ENCODE data around the gene MCOLN1. TPM values are rescaled to one million over a fixed set of nuclear protein-coding genes. Genes with fewer than 3 reads are reported as not detected.

Gene MCOLN1
- polyA plus RNA-seq, 4 donors: 17.6 to 21.1 (median 18.8) TPM

GRCh38 chr19:7492558-7492957 lies 29.9 kb upstream of the MCOLN1 start:
- H3K27me3 ChIP-seq (ENCODE audit: control insufficient read depth in 3 of 3, insufficient read depth in 3 of 3, low read length in 3 of 3): no peaks in the 10 kb centered on the region
- no peak for DNase-seq
- FAIRE-seq: no peak
- H3K36me3 ChIP-seq (ENCODE audit: control insufficient read depth in 3 of 3, insufficient read depth in 2 of 3, low read depth in 1 of 3, low read length in 3 of 3): peaks cover 0 to 2% (median 0%) of the 10 kb centered on the region in 3 donors
- no peak overlapping the region for H3K4me3 ChIP-seq (ENCODE audit: low read depth in 1 of 3, low read length in 3 of 3)
- H3K9me3 ChIP-seq (ENCODE audit: control insufficient read depth in 2 of 2, insufficient read depth in 1 of 2, low read depth in 1 of 2, low read length in 1 of 2): no peaks in the 10 kb centered on the region
- H3K27ac ChIP-seq (ENCODE audit: low read depth in 1 of 3, low read length in 2 of 3): peak overlapping the region in 1 of 3 donors; percentile 45
- H3K4me1 ChIP-seq (ENCODE audit: control insufficient read depth in 3 of 3, insufficient read depth in 2 of 3, low read depth in 1 of 3, low read length in 2 of 3): peaks cover 0 to 17% (median 3%) of the 10 kb centered on the region in 3 donors
- 77 to 81% (median 78%) methylated on average over 9 to 11 of the region's 11 CpGs for WGBS, 3 donors

- H3K4me1 ChIP-seq (ENCODE audit: control insufficient read depth in 3 of 3, insufficient read depth in 2 of 3, low read depth in 1 of 3, low read length in 2 of 3): peaks cover 0 to 6% (median 0%) of the 10 kb centered on the region in 3 donors
- H3K9me3 ChIP-seq (ENCODE audit: control insufficient read depth in 2 of 2, insufficient read depth in 1 of 2, low read depth in 1 of 2, low read length in 1 of 2): no peaks in the 10 kb centered on the region
- WGBS, 3 donors: 46 to 70% (median 61%) methylated on average over 13 of the region's 13 CpGs
- peak overlapping the region in 2 of 3 donors; percentile 56 to 67 for H3K27ac ChIP-seq (ENCODE audit: low read depth in 1 of 3, low read length in 2 of 3)
- peaks cover 0 to 2% (median 0%) of the 10 kb centered on the region in 3 donors for H3K36me3 ChIP-seq (ENCODE audit: control insufficient read depth in 3 of 3, insufficient read depth in 2 of 3, low read depth in 1 of 3, low read length in 3 of 3)
- DNase-seq: peak in 1 of 2 donors; percentile 38
- H3K27me3 ChIP-seq (ENCODE audit: control insufficient read depth in 3 of 3, insufficient read depth in 3 of 3, low read length in 3 of 3): no peaks in the 10 kb centered on the region
- FAIRE-seq: no peak
- H3K4me3 ChIP-seq (ENCODE audit: low read depth in 1 of 3, low read length in 3 of 3): no peak overlapping the region
Measured at GRCh38 chr19:7494416-7495098, 27.9 kb upstream of the MCOLN1 start.

- Histone ChIP-seq H3K4me3 (ENCODE audit: low read depth in 1 of 3, low read length in 3 of 3) (no peak overlapping the region), H3K27me3 (ENCODE audit: control insufficient read depth in 3 of 3, insufficient read depth in 3 of 3, low read length in 3 of 3) (peaks cover 0 to 3% (median 0%) of the 10 kb centered on the region in 3 donors), H3K9me3 (ENCODE audit: control insufficient read depth in 2 of 2, insufficient read depth in 1 of 2, low read depth in 1 of 2, low read length in 1 of 2) (no peaks in the 10 kb centered on the region), H3K27ac (ENCODE audit: low read depth in 1 of 3, low read length in 2 of 3) (no peak overlapping the region), H3K4me1 (ENCODE audit: control insufficient read depth in 3 of 3, insufficient read depth in 2 of 3, low read depth in 1 of 3, low read length in 2 of 3) (peaks cover 0 to 3% (median 0%) of the 10 kb centered on the region in 3 donors), H3K36me3 (ENCODE audit: control insufficient read depth in 3 of 3, insufficient read depth in 2 of 3, low read depth in 1 of 3, low read length in 3 of 3) (no peaks in the 10 kb centered on the region)
- no peak for FAIRE-seq
- 51 to 56% (median 51%) methylated on average over 7 of the region's 7 CpGs for WGBS, 3 donors
- DNase-seq: peak in 1 of 2 donors; percentile 36
Measured at GRCh38 chr19:7497292-7497691, 25.1 kb upstream of the MCOLN1 start.

GRCh38 chr19:7500811-7501450 lies 21.5 kb upstream of the MCOLN1 start:
- H3K4me3 ChIP-seq (ENCODE audit: low read depth in 1 of 3, low read length in 3 of 3): peak overlapping the region in 2 of 3 donors; percentile 31 to 34
- no peaks in the 10 kb centered on the region for H3K36me3 ChIP-seq (ENCODE audit: control insufficient read depth in 3 of 3, insufficient read depth in 2 of 3, low read depth in 1 of 3, low read length in 3 of 3)
- WGBS, 3 donors: 2 to 5% (median 3%) methylated on average over 68 to 93 of the region's 93 CpGs
- H3K4me1 ChIP-seq (ENCODE audit: control insufficient read depth in 3 of 3, insufficient read depth in 2 of 3, low read depth in 1 of 3, low read length in 2 of 3): peaks cover 0 to 12% (median 0%) of the 10 kb centered on the region in 3 donors
- FAIRE-seq (no peak), DNase-seq (peak; percentile 88 to 90)
- H3K27me3 ChIP-seq (ENCODE audit: control insufficient read depth in 3 of 3, insufficient read depth in 3 of 3, low read length in 3 of 3): peaks cover 0 to 3% (median 2%) of the 10 kb centered on the region in 3 donors
- H3K27ac ChIP-seq (ENCODE audit: low read depth in 1 of 3, low read length in 2 of 3): no peak overlapping the region
- H3K9me3 ChIP-seq (ENCODE audit: control insufficient read depth in 2 of 2, insufficient read depth in 1 of 2, low read depth in 1 of 2, low read length in 1 of 2): no peaks in the 10 kb centered on the region

- Histone ChIP-seq H3K36me3 (ENCODE audit: control insufficient read depth in 3 of 3, insufficient read depth in 2 of 3, low read depth in 1 of 3, low read length in 3 of 3) (no peaks in the 10 kb centered on the region), H3K4me1 (ENCODE audit: control insufficient read depth in 3 of 3, insufficient read depth in 2 of 3, low read depth in 1 of 3, low read length in 2 of 3) (peaks cover 0 to 12% (median 3%) of the 10 kb centered on the region in 3 donors), H3K9me3 (ENCODE audit: control insufficient read depth in 2 of 2, insufficient read depth in 1 of 2, low read depth in 1 of 2, low read length in 1 of 2) (no peaks in the 10 kb centered on the region), H3K27me3 (ENCODE audit: control insufficient read depth in 3 of 3, insufficient read depth in 3 of 3, low read length in 3 of 3) (peaks cover 0 to 3% (median 2%) of the 10 kb centered on the region in 3 donors), H3K27ac (ENCODE audit: low read depth in 1 of 3, low read length in 2 of 3) (no peak overlapping the region), H3K4me3 (ENCODE audit: low read depth in 1 of 3, low read length in 3 of 3) (no peak overlapping the region)
- FAIRE-seq (no peak), DNase-seq (no peak)
- 55 to 84% (median 67%) methylated on average over 2 of the region's 2 CpGs for WGBS, 3 donors
Measured at GRCh38 chr19:7502552-7502951, 19.9 kb upstream of the MCOLN1 start.

DNA sequence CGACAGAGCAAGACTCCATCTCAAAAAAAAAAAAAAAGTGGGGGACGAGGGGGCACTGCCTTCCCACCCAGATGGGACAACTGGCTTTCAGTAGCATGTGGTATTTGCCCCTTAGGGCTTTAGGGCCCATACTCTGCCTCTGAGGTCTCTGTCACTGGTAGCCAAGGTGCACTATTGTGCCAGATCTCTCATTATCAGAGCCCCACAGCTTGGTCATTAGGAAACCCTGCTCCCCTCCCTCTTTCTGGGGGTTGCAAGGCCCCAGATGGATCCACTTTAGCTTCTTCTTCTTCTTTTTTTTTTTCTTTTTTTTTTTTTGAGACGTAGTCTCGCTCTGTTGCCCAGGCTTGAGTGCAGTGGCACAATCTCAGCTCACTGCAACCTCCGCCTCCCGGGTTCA lies 17.7 kb upstream of the MCOLN1 start:
- peaks cover 0 to 3% (median 2%) of the 10 kb centered on the region in 3 donors for H3K27me3 ChIP-seq (ENCODE audit: control insufficient read depth in 3 of 3, insufficient read depth in 3 of 3, low read length in 3 of 3)
- FAIRE-seq (no peak), DNase-seq (no peak)
- H3K36me3 ChIP-seq (ENCODE audit: control insufficient read depth in 3 of 3, insufficient read depth in 2 of 3, low read depth in 1 of 3, low read length in 3 of 3): no peaks in the 10 kb centered on the region
- H3K27ac ChIP-seq (ENCODE audit: low read depth in 1 of 3, low read length in 2 of 3): no peak overlapping the region
- WGBS, 3 donors: 80 to 85% (median 82%) methylated on average over 5 to 6 of the region's 6 CpGs
- no peak overlapping the region for H3K4me3 ChIP-seq (ENCODE audit: low read depth in 1 of 3, low read length in 3 of 3)
- H3K9me3 ChIP-seq (ENCODE audit: control insufficient read depth in 2 of 2, insufficient read depth in 1 of 2, low read depth in 1 of 2, low read length in 1 of 2): no peaks in the 10 kb centered on the region
- H3K4me1 ChIP-seq (ENCODE audit: control insufficient read depth in 3 of 3, insufficient read depth in 2 of 3, low read depth in 1 of 3, low read length in 2 of 3): peaks cover 0 to 12% (median 3%) of the 10 kb centered on the region in 3 donors

DNA sequence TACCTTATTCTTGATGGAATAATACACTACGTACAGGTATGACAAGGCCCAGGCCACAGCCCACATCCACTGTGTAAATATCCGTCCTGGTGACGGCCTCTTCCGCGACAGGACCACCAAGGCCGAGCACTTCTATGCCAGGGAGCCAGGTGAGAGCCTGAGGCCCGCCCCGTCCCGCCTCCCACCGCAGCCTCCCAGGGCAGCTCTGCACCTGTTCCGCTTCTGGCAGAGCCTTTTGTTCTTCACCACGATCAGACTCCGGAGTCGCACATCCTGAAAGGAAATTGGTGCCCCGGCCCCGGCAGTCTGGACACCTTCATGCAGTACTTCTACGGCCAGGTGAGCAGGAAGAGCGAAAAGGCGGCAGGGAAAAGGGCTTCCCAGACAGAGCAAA lies 17.1 kb upstream of the MCOLN1 start:
- peak in 1 of 2 donors; percentile 44 for DNase-seq
- H3K9me3 ChIP-seq (ENCODE audit: control insufficient read depth in 2 of 2, insufficient read depth in 1 of 2, low read depth in 1 of 2, low read length in 1 of 2): no peaks in the 10 kb centered on the region
- H3K4me3 ChIP-seq (ENCODE audit: low read depth in 1 of 3, low read length in 3 of 3): peak overlapping the region in 2 of 3 donors; percentile 30 to 40
- peaks cover 0 to 3% (median 2%) of the 10 kb centered on the region in 3 donors for H3K27me3 ChIP-seq (ENCODE audit: control insufficient read depth in 3 of 3, insufficient read depth in 3 of 3, low read length in 3 of 3)
- peak overlapping the region in 1 of 3 donors; percentile 77 for H3K27ac ChIP-seq (ENCODE audit: low read depth in 1 of 3, low read length in 2 of 3)
- H3K4me1 ChIP-seq (ENCODE audit: control insufficient read depth in 3 of 3, insufficient read depth in 2 of 3, low read depth in 1 of 3, low read length in 2 of 3): peaks cover 0 to 12% (median 3%) of the 10 kb centered on the region in 3 donors
- H3K36me3 ChIP-seq (ENCODE audit: control insufficient read depth in 3 of 3, insufficient read depth in 2 of 3, low read depth in 1 of 3, low read length in 3 of 3): no peaks in the 10 kb centered on the region
- WGBS, 3 donors: 14 to 31% (median 16%) methylated on average over 19 of the region's 19 CpGs
- FAIRE-seq: no peak

- FAIRE-seq (no peak), DNase-seq (peak; percentile 43 to 53)
- Histone ChIP-seq H3K4me3 (ENCODE audit: low read depth in 1 of 3, low read length in 3 of 3) (peak overlapping the region in 2 of 3 donors; percentile 30 to 40), H3K27ac (ENCODE audit: low read depth in 1 of 3, low read length in 2 of 3) (peak overlapping the region in 1 of 3 donors; percentile 77), H3K4me1 (ENCODE audit: control insufficient read depth in 3 of 3, insufficient read depth in 2 of 3, low read depth in 1 of 3, low read length in 2 of 3) (peaks cover 0 to 9% (median 3%) of the 10 kb centered on the region in 3 donors), H3K36me3 (ENCODE audit: control insufficient read depth in 3 of 3, insufficient read depth in 2 of 3, low read depth in 1 of 3, low read length in 3 of 3) (no peaks in the 10 kb centered on the region), H3K27me3 (ENCODE audit: control insufficient read depth in 3 of 3, insufficient read depth in 3 of 3, low read length in 3 of 3) (peaks cover 0 to 2% (median 0%) of the 10 kb centered on the region in 3 donors), H3K9me3 (ENCODE audit: control insufficient read depth in 2 of 2, insufficient read depth in 1 of 2, low read depth in 1 of 2, low read length in 1 of 2) (no peaks in the 10 kb centered on the region)
- 2 to 4% (median 4%) methylated on average over 14 to 33 of the region's 33 CpGs for WGBS, 3 donors
Measured at GRCh38 chr19:7505682-7506384, 16.6 kb upstream of the MCOLN1 start.
